ENCODE measurements around the gene FAHD2A. TPM values are rescaled to one million over a fixed set of nuclear protein-coding genes. Genes with fewer than 3 reads are reported as not detected.
A peak's percentile ranks its signal among the peaks of the same experiment; 100 is the strongest.

The FAHD2A gene
- total RNA-seq, 1 donor from 2014 or later, result 33.7 TPM

DNA sequence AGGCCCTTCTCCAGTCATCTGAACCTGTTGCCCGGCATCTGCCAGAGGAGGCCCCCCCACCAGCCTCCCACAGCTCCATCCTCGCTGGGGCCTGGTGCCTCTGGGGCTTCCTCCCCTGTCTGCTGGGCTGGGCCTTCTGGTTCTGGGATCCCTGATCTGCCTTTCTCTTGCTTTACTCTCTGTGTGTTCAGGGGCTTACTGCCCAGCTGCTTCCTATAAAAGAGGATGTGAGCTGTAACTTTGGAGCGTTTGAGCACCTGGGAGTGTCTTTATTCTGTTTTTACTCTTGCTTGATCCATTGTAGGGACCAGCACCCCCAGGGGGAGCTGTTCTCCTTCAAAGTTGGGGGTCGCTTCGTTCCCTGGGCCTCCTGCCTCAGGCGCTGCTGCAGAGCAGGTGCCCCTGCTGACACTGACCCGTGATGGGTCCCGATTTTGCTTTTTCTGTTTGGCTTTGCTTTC lies 23.1 kb upstream of the FAHD2A start:
- no peak for DNase-seq (ENCODE audit: low read depth)
- FAIRE-seq, result no peak
- TF ChIP-seq, protein P1, sequence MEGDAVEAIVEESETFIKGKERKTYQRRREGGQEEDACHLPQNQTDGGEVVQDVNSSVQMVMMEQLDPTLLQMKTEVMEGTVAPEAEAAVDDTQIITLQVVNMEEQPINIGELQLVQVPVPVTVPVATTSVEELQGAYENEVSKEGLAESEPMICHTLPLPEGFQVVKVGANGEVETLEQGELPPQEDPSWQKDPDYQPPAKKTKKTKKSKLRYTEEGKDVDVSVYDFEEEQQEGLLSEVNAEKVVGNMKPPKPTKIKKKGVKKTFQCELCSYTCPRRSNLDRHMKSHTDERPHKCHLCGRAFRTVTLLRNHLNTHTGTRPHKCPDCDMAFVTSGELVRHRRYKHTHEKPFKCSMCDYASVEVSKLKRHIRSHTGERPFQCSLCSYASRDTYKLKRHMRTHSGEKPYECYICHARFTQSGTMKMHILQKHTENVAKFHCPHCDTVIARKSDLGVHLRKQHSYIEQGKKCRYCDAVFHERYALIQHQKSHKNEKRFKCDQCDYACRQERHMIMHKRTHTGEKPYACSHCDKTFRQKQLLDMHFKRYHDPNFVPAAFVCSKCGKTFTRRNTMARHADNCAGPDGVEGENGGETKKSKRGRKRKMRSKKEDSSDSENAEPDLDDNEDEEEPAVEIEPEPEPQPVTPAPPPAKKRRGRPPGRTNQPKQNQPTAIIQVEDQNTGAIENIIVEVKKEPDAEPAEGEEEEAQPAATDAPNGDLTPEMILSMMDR (IDR thresholded peaks at IDR 0.05; ENCODE audit: insufficient read depth, low read length, severe bottlenecking), result peak; percentile 13

DNA sequence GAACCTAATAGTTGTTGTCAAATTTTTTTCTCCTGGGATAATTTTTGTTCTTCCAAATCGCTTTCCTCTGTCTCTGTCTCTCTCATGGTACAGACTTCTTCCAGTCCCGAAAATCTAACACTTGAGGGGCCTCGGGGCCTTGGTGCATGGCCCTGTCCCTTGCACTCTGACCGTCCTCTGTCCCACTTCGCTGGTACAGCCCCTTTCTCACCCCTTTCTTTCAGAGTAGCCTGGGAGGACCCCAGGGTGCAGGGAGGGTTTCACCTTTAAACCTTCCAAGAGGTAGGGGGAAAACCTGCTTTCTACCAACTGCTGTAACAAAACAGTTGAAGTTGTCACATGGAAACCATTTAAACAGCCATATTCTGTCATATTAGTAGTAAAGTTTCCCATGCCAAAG lies 22.2 kb upstream of the FAHD2A start:
- TF ChIP-seq, protein P1 (IDR thresholded peaks at IDR 0.05; ENCODE audit: insufficient read depth, low read length, severe bottlenecking), result no peak
- no peaks in the 10 kb centered on the region for H3K27me3 ChIP-seq (ENCODE audit: control insufficient read depth, insufficient read depth, low read length)
- no peaks in the 10 kb centered on the region for H3K36me3 ChIP-seq (ENCODE audit: control insufficient read depth, insufficient read depth, low read length)
- DNase-seq (ENCODE audit: low read depth) (no peak), FAIRE-seq (no peak)
- no peak overlapping the region for H3K4me3 ChIP-seq (ENCODE audit: low read depth, low read length)

More for the DNA sequence above, 23.1 kb upstream of the FAHD2A start:
- Histone ChIP-seq H3K36me3 (ENCODE audit: control insufficient read depth, insufficient read depth, low read length) (no peaks in the 10 kb centered on the region), H3K27me3 (ENCODE audit: control insufficient read depth, insufficient read depth, low read length) (no peaks in the 10 kb centered on the region), H3K4me3 (ENCODE audit: low read depth, low read length) (no peak overlapping the region)

GRCh38 chr2:95380731-95381130 lies 21.8 kb upstream of the FAHD2A start:
- Histone ChIP-seq H3K27me3 (ENCODE audit: control insufficient read depth, insufficient read depth, low read length) (no peaks in the 10 kb centered on the region), H3K4me3 (ENCODE audit: low read depth, low read length) (no peak overlapping the region), H3K36me3 (ENCODE audit: control insufficient read depth, insufficient read depth, low read length) (no peaks in the 10 kb centered on the region)
- FAIRE-seq (no peak), DNase-seq (ENCODE audit: low read depth) (no peak)
- TF ChIP-seq, protein P1 (IDR thresholded peaks at IDR 0.05; ENCODE audit: insufficient read depth, low read length, severe bottlenecking), result no peak

GRCh38 chr2:95381212-95382191 lies 21.0 kb upstream of the FAHD2A start:
- Histone ChIP-seq H3K36me3 (ENCODE audit: control insufficient read depth, insufficient read depth, low read length) (no peaks in the 10 kb centered on the region), H3K27me3 (ENCODE audit: control insufficient read depth, insufficient read depth, low read length) (no peaks in the 10 kb centered on the region), H3K4me3 (ENCODE audit: low read depth, low read length) (no peak overlapping the region)
- no peak for DNase-seq (ENCODE audit: low read depth)
- no peak for FAIRE-seq
- TF ChIP-seq, protein P1 (IDR thresholded peaks at IDR 0.05; ENCODE audit: insufficient read depth, low read length, severe bottlenecking), result no peak

DNA sequence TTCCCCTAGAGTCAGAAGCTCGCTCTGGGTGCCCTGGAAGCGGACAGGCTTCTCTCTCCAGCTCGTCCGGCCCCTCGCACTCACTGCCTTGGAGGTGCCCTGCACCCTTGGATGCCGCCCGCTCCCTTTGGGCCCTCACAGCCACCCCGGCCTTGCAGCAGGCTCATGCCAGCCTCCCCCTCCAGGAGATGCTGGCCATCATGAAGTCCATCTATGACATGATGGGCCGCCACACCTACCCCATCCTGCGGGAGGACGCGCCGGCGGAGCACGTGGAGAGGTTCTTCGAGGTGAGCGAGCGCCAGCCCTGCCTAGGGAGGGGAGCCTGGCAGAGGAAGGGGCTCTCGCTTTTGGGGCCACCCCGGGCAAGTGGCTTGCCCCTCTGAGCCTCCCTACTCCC lies 20.3 kb upstream of the FAHD2A start:
- H3K4me3 ChIP-seq (ENCODE audit: low read depth, low read length), result no peak overlapping the region
- H3K27me3 ChIP-seq (ENCODE audit: control insufficient read depth, insufficient read depth, low read length), result no peaks in the 10 kb centered on the region
- no peak for DNase-seq (ENCODE audit: low read depth)
- FAIRE-seq, result no peak
- TF ChIP-seq, protein P1 (IDR thresholded peaks at IDR 0.05; ENCODE audit: insufficient read depth, low read length, severe bottlenecking), result no peak
- no peaks in the 10 kb centered on the region for H3K36me3 ChIP-seq (ENCODE audit: control insufficient read depth, insufficient read depth, low read length)
